ENCODE results near the gene ARL14EP.

ARL14EP gene

DNA sequence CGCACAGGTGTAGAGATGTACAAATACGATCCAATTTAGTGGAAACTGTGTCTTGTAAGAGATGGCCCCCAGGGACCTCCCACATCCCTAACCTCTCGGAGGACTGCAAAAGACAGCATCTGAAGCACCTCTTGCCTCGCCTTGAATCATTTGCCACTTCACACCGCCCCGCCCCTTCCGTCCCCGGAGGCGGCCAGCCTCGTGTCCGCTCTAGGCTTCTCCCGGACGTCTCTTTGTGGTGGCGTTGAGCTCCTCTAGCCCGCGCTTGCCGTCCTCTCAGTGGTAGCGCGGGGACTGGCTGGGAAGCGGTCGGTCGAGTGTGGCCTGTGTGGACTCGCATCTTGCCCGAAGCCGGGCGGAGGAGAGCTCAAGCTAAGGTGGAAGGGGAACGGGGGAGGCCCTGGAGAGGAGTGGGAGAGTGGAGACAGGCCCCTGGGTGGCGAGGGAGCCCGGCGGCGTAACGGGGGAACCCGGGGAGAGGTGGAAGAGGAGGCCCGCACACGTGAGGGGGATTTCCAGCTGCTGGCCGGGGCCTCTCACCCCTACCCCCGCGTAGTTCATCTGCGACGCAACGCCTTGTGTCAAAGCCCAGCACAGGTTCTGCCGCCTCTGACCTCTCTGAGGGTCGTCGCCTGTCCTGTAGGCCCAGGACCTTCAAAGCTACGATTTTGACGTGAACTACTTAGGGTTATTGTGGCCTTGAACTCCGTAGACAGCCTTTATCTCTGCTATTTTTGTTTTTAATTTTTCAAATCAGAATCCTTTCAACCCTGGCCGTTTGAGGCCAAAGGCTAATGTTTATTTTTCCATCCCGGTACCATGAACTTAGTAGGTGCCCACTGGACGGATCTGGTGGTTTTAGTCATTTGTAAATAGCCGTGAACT, at the start of gene ARL14EP:
Gene ARL14EP, plus strand, starts transcription at position 279 of the 885 bp plus-strand sequence. CDS start 7,845 bp downstream, outside the sequence.
- peak; percentile 82 for DNase-seq

DNA sequence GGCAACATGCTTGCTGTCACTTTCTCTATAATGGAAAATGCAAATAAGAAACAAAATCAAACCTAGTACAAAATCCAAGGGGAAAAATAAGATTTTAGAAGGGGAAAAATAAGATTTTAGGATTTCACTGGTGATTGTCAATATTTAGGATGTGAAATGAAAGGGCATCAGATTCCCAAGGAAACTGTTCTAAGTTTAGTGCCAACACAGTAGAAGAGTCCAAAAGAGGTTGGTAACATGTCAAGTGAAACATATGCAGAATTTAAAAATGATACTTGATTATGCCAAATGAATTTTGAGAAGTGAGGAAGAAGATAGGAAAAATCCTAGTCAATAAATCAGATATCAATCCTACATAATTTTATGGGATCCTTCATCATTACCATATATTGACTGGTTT, 45.7 kb upstream of the ARL14EP start:
- DNase-seq: no peak

DNA sequence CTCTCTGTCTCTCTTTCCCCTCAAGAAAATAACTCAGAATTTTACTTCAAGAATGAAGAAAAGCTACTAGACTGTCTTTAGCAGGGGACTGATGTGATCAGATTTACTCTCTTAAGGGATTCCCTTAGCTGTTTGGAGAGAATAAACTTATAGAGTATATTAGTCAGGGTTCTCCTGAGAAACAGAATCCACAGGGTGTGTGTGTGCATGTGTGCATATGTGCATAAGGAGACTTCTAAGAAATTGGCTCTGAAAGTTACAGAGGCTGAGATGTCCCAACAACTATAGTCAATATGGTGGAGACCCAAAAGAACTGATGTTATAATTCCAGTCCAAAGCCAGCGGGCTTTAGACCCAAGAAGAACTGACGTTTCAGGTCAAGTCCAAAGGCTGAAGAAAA, 43.1 kb upstream of the ARL14EP start:
- DNase-seq: no peak

DNA sequence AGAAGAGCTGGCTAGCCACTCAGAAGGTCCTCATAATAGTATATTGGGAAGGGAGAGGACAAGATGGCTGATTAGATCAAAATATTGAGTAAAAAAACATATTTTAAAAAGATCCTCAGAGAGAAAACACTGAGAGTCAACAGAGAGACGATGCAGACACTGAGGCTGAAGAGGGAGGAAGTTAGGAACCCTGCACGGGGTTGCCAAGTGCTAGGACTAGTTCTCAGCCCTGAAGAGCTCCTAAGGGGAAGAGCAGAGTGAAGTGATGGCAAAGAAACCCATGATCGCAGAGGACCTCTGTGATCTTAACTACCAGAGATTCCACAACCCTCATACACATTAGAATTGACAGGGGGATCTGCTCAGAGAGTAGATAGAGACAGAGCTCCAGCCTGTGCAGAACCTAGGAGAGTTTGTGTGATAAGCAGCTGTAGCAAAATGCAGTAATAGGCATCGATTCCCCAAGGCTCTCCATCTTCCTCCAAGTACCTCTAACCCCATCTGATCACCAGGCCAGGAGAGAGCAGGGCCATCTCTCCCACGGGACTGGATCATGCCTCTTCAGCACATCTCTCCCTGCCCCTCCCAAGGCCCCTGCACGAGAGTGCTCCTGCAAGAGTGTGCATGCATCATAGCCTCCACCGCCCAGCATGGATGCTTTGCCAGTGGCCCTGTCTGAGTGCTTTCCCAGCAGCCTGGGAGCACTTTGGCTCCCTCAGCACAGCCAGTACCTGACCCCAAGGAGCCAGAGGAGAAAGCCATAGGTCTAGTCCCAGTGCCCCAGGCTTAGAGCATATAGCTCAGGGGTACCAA, 41.2 kb upstream of the ARL14EP start:
- DNase-seq: no peak

DNA sequence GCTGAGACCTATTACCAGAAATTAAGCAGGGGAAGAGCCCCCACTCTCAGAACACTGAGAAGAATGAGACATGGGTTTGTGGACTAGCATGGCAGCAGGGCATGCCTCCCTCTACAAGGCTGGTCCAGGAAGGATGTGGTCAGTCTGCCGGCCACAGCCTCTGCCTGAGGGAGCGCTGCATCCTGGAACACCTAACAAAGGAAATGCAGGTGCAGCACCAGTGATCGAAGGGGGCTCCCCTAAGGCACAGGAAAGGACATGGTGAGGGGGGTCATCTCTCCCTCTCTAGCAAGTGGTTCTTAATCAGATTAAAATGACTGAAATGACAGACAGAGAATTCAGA, 40.6 kb upstream of the ARL14EP start:
- no peak for DNase-seq

DNA sequence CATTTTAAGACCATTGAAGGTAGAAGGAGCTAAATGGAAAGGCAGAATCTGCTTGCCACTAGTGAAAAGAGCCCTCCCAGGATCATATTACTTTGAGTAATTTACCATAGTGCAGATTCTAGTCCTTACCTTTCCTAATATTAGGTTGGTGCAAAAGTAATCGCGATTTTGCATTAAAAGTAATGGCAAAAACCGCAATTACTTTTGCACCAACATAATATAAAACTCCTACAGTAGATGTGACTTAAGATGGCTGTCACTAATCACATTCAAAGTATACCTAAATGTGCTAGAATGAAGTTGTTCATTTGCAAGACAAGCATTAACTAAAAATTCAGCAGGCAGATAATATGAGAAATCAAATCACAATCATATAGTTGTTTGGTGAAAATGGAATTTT, 38.1 kb upstream of the ARL14EP start:
- DNase-seq: no peak

DNA sequence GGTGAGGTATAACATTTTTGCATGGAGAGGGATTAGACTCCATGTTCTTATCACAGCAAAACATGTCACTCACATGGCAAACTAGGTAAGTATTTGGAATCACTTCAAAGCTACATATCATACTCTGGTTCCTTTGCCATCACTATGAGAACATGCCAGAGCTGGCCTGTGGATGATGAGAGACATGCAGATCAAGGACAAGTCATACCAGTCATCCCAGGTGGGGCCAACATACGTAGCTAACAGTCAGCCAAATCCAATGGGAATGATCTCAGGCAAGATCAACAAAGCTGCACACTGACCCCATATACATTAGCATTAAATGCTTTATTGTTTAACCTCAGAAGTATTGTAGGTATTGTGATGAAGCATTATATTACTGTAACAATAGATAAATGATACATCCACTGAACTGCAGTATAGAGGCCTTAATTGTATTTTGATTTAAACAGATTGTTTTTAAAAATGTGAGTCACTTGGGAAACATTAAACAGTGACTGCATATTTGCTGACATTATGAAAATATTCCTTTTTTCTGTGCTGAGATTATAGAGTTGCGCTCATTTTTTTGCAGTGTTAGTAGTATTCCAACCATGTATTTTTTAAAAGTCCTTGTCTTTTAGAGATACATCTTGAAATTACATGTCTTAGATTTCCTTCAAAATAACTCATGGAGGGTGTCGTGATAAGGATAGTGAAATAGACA, 37.3 kb upstream of the ARL14EP start:
- DNase-seq: no peak

DNA sequence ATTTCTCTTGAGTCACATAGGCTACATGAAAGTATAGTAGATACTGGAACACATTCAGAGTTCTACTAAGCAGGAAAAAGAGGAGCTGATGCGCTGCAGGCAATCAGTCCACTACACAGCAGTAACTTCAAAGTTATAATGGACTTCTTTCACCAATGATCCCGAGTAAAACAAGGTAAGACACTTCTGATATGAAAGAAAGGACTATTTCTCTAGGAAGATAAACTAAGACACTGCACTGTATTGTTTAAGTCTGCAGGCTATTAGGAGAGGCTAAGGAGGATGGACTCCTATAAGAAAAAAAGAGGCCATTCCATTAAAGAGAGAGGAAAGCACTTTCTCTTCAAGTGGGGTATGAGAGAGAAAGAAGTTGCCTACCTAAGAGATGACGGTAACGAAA, 31.6 kb upstream of the ARL14EP start:
- no peak for DNase-seq

DNA sequence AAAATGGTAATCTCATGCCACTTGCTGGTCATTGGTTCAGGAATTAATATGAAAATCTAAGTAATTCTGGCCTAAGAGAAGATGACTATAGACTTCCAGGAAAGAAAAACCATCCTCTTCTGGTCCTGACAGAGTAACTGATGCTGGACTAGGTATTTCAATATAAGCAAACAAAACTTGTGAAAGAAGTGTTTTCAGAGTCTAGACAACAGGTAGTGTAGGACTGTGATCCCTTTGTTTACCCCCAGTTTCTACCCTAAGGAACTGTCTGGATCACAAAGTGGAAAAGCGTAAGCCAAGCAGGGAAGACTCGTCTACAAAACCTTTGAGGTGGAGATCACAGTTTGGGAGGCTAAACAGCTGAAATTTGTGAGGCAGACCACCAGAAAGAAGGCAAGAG, 30.4 kb upstream of the ARL14EP start:
- no peak for DNase-seq

DNA sequence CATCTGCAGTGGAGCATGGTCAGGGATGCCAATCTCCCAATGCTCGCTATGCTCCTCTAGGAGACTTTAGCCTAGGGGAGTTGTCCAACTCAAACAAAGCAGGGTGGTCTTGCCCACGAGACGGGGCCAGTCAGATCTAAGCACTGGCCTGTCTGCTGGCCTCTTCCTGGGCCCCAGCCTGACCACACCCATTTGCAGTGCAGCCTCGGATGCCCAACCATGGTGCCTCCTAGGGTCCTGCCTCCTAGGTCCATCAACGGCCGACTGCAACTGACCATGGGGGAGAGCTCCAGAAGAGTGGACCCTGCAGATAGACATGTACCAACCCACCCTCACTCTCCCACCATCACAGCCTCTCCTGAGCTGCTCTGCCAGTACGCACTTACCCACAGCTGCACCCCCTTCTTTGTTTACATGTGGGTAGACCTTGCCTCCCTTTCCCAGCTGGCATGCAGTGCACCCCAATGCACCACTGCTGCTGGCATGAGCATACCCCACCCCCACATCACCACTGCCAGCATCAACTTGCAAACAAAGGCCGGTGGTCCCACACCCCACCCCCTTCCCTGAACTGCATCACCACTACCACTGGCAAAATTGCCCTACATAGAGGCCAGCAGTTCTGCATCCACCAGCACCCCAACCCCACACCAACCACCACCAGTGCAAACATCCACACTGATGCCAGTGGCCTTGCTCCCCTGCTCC, 27.6 kb upstream of the ARL14EP start:
- no peak for DNase-seq

DNA sequence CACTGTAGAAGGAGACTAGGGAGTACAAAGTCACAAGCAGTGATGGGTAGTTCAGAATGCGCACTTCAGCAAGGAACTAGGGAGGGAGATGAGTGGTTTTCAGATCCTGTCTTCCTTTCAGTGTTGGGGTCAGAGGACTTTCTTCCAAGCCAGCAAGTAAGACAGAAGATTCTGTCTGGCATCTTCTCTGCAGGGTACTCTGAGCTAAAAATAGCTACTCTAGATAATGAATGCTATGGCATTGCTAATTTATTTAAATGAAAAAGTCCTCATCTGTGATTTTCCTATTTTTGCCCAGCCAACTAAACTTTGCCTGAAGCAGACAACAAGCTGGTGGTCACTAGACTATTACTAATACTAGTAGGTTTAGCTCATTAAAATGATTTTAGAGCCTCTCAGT, 18.3 kb upstream of the ARL14EP start:
- no peak for DNase-seq

DNA sequence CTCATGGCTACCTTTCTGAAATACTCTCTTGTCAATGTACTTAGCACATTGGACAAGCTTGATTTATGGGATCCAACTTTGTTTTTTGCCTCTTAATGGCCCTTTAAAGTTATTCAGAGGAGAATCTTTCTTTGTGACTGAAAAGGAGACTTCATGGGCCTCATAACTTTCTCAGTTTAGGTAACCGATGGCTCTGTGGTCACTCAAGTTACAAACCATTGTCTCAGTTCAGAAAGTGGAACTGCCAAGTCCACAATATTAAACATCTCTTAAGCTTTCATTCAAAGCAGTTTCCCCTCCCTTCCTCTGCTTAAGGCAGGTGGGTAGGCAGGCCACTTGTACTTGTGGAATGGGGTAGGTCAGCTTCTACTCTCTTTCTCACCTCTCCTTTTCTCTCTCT, 12.3 kb upstream of the ARL14EP start:
- no peak for DNase-seq

DNA sequence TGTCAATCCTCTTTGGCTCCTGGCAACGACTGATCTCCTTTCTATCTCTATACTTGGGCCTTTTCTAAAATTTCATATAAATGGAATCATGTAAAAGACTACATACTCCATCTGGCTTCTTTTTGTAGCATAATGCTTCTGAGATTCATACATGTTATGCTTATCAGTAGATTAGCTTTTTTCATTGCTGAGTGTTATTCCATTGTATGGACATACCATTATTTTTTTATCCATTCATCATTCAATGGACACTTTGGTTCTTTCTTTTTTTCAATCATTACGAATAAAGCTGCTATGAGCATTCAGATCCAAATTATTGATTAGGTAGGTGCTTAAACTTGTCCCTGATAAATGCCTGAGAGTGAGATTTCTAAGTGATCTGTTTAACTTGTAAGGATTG, 11.7 kb upstream of the ARL14EP start:
- no peak for DNase-seq

DNA sequence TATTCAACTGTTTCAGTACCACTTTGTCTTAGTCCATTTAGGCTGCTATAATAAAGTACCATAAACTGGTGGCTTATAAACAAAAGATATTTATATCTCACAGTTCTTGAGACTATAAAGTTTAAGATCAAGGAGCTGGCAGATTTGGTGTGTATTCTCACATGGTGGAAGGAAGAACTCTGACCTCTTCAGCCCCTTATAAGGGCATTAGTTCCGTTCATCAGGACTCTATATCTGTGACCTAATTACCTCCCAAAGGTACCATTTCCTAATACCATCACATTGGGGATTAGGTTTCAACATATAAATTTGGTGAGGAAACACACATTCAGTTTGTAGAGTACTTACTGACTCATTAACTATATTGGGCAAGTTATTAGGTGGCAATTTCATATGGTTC, 10.7 kb upstream of the ARL14EP start:
- DNase-seq: no peak

DNA sequence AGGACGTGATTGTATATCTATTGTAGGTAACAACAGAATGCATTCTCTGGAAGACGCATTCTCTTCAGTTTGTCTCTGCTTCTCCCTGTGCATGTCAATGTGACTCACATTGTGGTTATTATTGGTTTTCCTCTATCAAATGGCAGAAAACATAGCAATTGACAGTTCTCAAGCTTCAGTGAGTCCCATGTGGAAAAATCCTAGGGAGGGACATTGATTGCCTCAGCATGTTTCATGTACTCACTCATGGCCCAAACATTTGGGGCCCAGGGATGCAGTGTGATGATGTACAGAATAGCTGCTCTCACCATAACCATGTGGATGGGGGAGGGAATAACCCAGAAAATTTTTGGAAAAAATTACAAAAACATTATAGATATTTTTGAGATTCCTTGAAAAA, 9.3 kb upstream of the ARL14EP start:
- no peak for DNase-seq

DNA sequence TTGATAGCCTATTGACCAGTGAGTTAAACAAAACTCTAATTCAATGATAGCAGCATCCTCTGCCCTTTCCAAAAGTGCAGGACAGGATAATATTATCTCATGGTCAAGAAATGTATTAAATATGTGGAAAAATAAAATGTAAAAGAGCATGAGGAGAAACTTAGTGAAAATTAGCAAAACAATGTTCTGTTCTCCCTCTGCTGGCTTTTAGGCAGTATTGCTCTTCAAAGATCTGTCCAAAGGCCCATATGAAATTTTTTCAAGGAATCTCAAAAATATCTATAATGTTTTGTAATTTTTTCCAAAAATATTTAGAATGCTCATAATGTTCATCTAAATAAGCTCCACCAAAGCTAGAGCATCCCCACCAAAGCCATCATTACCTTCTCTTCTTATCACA, 8.3 kb upstream of the ARL14EP start:
- no peak for DNase-seq

DNA sequence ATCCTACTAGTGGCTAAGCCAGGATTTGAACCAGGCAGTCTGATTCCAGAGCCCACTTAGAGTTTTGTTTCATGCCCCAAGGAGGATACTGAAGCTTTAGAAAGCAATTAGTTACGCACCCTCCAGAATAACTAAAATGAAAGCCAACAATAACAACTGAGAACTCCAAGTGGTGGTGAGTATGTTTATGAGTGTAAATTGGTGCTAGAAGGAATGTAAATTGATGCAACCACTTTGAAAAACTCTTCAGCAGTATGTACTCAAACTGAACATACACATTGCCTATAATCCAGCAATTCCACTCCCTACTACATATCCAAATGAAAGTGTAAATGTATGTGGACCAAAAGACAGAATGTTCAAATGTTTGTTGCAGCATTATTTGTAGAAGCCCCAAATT, 6.7 kb upstream of the ARL14EP start:
- DNase-seq: no peak

DNA sequence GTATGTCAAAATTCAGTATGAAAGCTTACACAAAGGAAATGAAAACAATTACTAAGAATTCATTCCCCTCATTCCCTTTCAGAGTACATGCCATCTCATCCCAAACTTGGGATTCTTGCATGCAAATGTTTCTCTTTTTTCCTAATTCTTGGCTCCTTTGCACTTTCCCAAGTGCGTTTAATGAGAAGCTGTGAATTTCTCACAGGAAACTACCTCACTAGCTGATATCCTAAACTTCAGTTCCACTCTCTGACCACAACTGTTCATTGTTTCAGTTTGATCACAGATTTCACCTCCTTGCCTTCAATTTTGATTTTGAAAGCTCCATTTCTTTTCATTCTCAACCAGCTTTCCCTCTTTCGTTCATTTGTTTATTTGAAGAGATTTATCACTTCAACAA, 5.9 kb upstream of the ARL14EP start:
- DNase-seq: no peak

DNA sequence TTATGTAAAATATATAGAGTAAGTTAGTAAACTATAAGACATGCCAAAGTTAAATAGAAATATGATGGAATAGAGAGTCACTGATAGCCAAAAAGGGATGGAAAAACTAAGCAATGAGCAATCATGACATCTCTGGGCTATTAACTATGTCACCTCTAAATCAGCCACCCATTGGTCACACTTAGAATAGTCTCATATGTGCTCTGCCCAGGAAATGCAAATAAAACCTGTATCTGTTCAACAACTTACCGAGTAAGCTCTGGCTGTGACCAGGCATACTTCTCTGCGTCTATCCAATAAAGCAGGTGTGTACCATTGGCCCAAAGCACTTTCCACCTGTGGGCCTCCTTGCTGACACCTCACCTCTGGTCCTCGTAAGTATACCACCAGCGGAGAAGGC, 1.6 kb upstream of the ARL14EP start:
- no peak for DNase-seq

DNA sequence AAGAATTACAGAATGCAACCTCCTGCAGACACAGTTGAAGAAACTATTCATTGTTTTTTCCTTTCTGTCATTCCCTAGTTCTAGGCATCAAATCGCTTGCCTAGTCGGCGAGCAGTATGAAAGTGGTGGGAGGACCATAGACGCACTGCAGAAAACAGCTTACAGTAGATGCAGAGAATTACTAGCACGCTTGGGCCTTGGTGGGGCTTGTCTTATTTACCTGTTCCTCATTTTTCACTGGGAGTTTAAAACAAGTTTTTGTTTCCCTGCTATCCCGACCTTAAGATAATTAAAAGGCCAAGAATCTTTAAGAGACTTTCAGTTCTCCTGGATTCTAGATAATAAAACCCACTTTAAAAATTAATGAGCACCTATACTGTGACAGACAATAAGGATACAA, 713 bp upstream of the ARL14EP start:
- no peak for DNase-seq

DNA sequence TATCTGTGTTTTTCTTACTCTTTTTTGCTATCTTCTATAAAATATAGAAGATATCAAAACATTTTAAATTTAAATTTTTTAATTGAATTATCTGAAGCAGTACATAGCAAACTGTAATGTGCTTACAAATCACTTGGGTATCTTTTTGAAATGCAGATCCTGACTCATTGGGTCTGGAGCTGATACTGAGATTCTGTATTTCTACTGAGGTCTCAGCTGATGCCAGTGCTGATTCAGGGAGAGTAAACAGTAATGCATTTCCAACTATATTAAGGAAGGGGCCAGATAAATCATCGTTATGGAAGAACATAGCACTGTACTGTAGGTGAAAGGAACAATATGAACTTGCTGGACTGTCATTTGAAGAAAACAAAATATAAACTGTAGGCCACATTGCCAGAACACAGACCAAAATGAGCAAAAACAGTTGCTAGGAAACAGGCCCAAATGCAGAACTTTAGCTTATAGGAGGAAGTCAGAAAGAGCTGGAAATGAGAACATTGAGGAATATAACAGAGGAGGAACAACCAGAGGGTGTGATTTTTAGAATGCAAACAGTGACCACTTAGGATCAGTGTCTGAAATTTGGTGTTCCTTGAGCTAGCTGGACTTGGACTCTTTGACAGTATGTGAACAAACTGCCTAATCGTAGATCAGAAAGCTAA, 3.3 kb downstream of the ARL14EP start:
- DNase-seq: no peak

DNA sequence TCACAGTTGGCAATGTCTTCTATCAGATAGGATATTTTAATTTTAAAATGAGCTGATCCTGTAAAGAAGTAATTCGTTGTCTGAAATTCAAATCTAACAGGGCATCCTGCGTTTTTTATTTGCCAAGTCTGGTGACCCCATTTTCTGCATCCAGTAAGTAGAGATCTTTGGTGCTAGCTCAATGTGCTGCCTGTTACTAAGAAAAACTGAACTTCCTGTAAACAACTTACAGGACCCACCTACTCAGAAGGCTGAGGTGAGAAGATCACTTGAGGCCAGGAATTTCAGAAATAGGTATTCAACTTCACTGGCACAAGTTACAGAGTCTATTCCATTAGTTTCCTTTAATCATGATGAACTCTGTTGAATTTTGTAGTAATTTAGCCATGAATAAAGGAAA, 4.0 kb downstream of the ARL14EP start:
- no peak for DNase-seq

DNA sequence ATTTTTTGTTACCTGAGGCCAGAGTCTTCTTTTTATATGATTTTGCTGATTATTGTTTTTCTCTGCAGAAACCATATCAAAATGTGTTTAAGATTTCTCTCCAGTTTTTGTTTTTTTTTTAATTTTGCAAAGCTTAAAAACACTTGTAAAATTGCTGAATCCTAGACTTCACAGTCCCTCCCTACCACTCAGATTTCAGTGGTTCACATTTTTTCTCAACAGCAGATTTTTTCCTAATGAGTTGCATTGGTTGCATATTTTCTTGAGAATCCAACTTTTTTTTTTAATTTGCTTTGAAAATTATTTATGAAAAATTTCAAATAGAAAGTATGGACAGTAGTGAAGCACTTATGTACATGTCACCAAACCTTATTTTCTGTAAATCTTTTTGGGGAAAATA, 5.8 kb downstream of the ARL14EP start:
- no peak for DNase-seq

All from activated T-cell treated with anti-CD3 and anti-CD28 coated beads for 4 hours (primary cell).